HTR-8/SVneo (cell line): ENCODE measurements around the gene TBX4.

ENCODE experiments used
- DNase-seq: peaks from one replicate; pipeline ENCODE4 v3.0.0; 2011; ENCODE audit warnings: low spot score, mixed read lengths; ENCODE audit not compliant: insufficient read length
- FAIRE-seq: peaks from 2 replicates; lab custom pipeline; 2011; peaks lifted over from hg19 to GRCh38; lab: Jason Lieb, UNC

TBX4 gene

DNA sequence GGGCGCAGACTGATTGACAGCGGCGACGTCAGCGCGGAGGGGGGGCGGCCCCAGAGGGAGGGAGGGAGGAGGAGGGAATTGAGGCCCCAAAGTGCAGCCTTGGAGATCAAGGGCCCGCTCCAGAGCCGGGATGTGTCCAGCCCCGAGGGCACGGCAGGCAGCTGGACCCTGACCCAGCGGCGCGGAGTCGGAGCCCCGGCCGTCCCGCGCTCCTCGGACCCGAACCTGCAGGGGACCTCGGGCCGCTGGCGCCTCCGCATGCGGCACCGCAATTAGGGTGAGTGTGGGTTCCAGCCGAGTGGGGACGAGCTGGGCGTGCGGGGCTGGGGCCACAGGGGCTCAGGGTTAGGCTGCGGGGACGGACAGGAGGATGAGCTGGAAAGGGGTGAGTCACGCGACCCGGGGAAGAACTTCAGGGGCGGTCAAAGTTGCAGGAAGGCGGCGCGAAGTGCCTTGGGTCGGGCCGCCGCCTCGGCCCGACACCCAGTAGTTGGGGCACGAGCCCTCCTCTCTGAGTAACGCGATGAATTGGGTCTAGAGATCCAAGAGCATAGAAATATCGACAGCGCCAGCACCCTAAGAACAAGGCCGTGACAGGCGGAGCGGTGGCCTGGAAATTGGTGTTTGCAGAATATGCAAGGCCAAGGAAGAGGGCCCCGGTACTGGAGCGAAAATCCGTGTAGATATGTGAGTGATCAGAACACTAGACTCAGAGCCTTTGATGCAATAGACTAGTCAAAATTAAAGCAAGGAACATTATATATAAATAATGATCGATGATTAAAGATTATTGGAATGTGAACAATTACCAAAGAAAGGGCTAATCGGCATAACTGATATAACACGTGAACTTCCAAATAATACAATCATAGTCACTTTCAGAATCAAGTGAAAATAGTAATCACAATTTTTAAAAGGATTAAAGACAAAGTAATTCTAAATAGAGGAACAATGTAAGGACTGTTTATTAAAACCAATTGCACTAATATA, at the start of gene TBX4:
TBX4 (plus strand) TSS at position 122 of the 990 bp plus-strand sequence. CDS start 4,069 bp downstream, outside the sequence.
- no peak for DNase-seq
- FAIRE-seq = no peak

GRCh38 chr17:61402978-61403800, 49.0 kb upstream of the TBX4 start:
- DNase-seq (no peak), FAIRE-seq (no peak)

GRCh38 chr17:61403801-61404662, 48.2 kb upstream of the TBX4 start:
- DNase-seq = no peak
- FAIRE-seq = peak; percentile 69

DNA sequence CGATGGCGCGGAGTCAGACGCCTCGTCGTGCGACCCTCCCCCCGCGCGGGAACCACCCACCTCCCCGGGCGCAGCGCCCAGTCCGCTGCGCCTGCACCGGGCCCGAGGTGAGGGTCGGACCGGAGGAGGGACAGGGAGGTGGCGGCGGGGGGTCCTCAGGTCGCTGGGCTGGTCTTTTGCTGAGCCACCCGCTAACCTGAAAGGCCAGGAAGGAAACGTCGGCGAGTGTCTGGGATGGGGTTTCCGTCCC, 47.6 kb upstream of the TBX4 start:
- FAIRE-seq (no peak), DNase-seq (no peak)

DNA sequence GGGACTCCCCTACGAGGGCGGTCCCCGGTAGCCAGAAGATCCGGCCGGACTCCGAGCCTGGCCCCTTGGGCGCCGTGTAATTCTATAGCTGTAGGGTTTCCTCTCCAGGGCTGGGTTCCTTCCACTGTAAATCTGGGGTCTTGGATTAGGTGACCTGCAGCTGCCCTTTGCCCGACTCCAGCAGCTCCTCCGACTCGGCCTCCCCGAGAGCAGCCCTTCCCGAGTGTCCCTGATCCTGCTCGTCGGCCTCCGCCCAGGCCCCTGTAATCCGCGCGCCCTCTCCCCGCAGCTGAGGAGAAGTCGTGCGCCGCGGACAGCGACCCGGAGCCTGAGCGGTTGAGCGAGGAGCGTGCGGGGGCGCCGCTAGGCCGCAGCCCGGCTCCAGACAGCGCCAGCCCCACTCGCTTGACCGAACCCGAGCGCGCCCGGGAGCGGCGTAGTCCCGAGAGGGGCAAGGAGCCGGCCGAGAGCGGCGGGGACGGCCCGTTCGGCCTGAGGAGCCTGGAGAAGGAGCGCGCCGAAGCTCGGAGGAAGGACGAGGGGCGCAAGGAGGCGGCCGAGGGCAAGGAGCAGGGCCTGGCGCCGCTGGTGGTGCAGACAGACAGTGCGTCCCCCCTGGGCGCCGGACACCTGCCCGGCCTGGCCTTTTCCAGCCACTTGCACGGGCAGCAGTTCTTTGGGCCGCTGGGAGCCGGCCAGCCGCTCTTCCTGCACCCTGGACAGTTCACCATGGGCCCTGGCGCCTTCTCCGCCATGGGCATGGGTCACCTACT, 47.1 kb upstream of the TBX4 start:
- no peak for FAIRE-seq
- DNase-seq = no peak

DNA sequence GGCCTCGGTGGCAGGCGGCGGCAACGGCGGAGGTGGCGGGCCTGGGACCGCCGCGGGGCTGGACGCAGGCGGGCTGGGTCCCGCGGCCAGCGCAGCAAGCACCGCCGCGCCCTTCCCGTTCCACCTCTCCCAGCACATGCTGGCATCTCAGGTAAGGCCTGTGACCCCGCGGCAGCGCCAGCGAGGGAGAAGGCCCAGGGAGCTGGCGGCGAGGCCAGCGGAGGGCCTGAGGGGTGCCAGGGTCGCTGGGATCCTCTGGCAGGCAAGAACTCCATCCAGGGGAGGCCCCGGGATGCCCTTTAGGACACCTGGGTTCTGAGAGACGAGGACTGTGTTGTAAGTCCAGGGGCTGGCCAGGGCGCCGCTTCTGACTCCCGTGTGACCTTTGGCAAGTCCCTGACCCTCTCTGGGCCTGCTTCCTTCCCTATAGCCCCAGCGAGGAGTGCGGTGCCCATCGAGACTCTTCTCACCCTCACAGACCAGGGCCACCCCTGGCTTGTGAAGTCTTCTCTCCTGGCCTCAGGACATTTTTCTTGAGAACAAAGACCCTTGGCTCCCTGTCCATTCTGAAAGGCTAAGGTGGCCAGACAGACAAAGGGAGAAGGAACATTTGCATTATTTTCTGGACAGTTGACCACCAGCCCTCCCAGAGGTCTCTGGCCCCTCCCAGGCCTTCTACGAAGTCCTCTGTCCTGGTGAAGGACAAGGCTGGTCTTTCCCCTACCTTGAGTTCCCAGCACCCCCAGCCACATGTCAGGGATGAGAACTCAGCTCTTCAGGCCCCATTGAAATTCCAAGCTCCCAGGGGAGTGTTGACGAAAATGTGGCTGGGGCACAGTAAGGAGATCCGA, 46.3 kb upstream of the TBX4 start:
- FAIRE-seq (no peak), DNase-seq (no peak)

DNA sequence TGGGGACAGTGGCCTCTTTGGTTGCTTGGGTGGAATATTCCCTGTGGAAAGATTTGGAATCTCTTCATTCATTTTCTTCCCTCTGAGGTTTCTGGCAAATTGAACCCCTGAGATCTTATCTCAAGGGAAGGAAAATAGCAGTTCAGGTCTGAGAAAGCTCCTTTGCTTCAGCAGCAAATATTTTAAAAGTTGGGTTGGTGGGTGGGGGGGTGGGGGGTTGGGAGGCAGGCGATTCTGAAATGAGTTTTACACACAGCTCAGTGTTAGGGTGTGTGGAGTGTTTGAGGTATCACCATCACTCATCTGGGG, 45.7 kb upstream of the TBX4 start:
- DNase-seq (no peak), FAIRE-seq (no peak)

GRCh38 chr17:61406971-61407911, 45.0 kb upstream of the TBX4 start:
- no peak for DNase-seq
- peak; percentile 63 for FAIRE-seq

- DNase-seq (no peak), FAIRE-seq (no peak)
Measured at GRCh38 chr17:61408151-61409041, 43.8 kb upstream of the TBX4 start.

DNA sequence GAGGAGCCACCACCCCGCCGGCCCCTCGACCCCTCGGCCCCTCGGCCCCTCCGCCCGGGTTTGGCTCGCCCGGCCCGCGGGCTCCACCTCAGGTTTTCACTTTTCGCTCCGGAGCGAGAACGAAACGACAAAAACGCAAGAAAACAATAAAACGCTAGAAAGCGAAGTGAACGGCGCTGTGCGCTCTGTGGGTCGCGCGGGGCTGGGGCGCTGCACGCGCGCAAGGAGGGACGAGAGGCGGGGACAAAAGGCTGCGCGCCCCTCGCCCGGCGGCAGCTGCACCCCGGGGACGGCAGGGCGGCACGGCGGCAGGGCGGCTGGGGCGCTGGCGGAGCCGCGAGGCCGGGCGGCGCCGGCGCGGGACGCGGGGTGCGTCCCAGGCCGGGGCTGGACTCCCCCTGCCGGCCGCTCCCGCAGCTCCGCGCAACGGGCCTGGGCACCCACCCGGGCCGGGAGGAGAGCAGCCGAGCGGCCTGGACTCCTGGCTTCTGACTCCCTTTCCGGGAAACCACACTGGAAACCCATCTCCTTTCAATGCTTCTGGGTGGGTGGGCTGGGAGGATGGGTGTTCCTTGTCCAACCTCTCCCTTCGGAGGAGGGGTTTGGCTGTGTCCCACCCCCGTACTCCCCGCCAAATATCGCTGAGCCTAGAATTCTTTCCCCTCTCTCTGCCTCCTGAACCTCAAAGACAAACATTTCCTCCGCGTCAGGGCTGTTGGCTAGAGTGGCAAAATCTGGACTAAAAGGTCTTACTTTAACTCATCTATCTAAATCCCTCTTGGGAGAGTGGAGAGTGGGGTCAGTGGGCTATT, 42.7 kb upstream of the TBX4 start:
- no peak for DNase-seq
- peak; percentile 78 for FAIRE-seq

- DNase-seq (no peak), FAIRE-seq (peak; percentile 44)
Measured at GRCh38 chr17:61410141-61411010, 41.8 kb upstream of the TBX4 start.

- DNase-seq = no peak
- FAIRE-seq = no peak
Measured at GRCh38 chr17:61411011-61411260, 41.3 kb upstream of the TBX4 start.

GRCh38 chr17:61411261-61412142, 40.7 kb upstream of the TBX4 start:
- no peak for DNase-seq
- FAIRE-seq = peak; percentile 63

DNA sequence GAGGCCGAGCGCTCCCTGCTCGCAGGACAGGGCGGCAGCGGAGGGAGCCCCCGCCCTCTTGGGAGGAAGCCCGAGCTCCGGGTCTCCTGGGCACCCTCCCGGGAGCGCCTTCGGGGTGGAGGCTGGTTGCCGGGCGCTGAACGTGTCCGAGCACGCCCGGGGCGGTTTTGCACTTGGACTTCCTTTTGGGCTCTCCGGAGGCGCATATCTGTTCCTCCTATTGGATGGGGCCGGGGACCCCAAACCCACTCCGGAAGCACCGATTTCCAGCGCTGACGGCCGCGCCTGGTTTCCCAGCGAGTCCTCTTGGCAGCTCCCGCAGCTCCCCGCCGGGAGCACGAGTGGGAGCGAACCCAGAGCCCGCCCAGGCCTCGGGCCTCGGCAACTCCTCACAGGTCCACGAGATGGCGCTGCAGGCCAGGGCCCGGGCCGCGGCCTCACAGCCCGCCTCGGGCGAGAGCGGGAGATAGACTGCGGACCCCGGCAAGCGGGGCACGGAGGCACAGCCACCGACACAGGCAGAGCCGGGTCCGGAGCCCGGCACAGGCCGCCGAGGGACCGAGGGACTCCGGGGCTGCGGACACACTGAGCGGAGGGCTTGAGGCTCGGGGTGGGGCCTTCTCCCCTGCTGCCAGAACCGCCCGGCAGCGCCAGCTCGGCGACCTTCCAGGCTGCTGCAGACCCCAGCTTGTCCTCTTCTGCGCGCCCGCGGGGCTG, 39.9 kb upstream of the TBX4 start:
- FAIRE-seq (peak; percentile 93), DNase-seq (peak; percentile 95)
